PC-3 (cell line): ENCODE results near the gene TTC27. TPM values are rescaled to one million over a fixed set of nuclear protein-coding genes. Genes with fewer than 3 reads are reported as not detected.

Experiments used
- ATAC-seq: fragments of 200-7000 bp; cut with Tn5 transposase; 2 replicates; pipeline ENCODE4 v1.9.1; 2020; ENCODE audit warnings: mild to moderate bottlenecking, moderate library complexity
- BruUV-seq: library from RNA; stranded (reverse); fragments of 400-500 nt; replicated peaks from 2 replicates; lab custom pipeline; 2021; lab: Mats Ljungman, UMichigan
- CTCF ChIA-PET: fragments of 300-600 bp; sonication (Branson Sonifier 250); formaldehyde crosslinking; loops from one replicate; lab custom pipeline; 2022; ENCODE audit warnings: antibody characterized with exemption; lab: Charles Lee
- POLR2A ChIA-PET: fragments of 300-600 bp; sonication (Branson Sonifier 250); formaldehyde crosslinking; loops from one replicate; lab custom pipeline; 2022; ENCODE audit warnings: antibody characterized with exemption; ENCODE audit not compliant: unreplicated experiment; lab: Charles Lee
- DNase-seq: peaks from one replicate; pipeline ENCODE4 v3.0.0-alpha.2; 2015
- H2AFZ ChIP-seq: fragments of 300-600 bp; sonication (generic); 2 replicates; pipeline ENCODE4 v1.6.0; 2016; ENCODE audit warnings: antibody characterized with exemption, low read length
- H3F3A ChIP-seq: fragments of 300-600 bp; sonication (generic); one replicate; pipeline ENCODE4 v1.6.0; 2017; ENCODE audit warnings: antibody characterized with exemption, low read length, control low read depth, mild to moderate bottlenecking; ENCODE audit not compliant: unreplicated experiment
- H3K27ac ChIP-seq: fragments of 300-600 bp; sonication (generic); 2 replicates; pipeline ENCODE4 v1.5.1; 2016; ENCODE audit warnings: mild to moderate bottlenecking, low read length
- H3K27me3 ChIP-seq: fragments of 300-600 bp; sonication (generic); 2 replicates; pipeline ENCODE4 v1.6.1; 2016; ENCODE audit warnings: low read length, mixed read lengths
- H3K36me3 ChIP-seq: fragments of 300-600 bp; sonication (generic); 2 replicates; pipeline ENCODE4 v1.6.1; 2016; ENCODE audit warnings: low read depth, mixed run types, low read length, mixed read lengths
- H3K4me1 ChIP-seq: fragments of 300-600 bp; sonication (generic); 2 replicates; pipeline ENCODE4 v1.5.1; 2016; ENCODE audit warnings: low read length; ENCODE audit not compliant: insufficient read depth
- H3K4me2 ChIP-seq: fragments of 300-600 bp; sonication (generic); 2 replicates; pipeline ENCODE4 v1.6.0; 2016; ENCODE audit warnings: low read length
- H3K4me3 ChIP-seq: fragments of 300-600 bp; sonication (generic); 2 replicates; pipeline ENCODE4 v1.5.1; 2016; ENCODE audit warnings: mild to moderate bottlenecking, low read length, mixed read lengths
- H3K79me2 ChIP-seq: fragments of 300-600 bp; sonication (generic); 2 replicates; pipeline ENCODE4 v1.6.1; 2017; ENCODE audit warnings: low read length, mixed read lengths
- H3K9ac ChIP-seq: fragments of 300-600 bp; sonication (generic); 2 replicates; pipeline ENCODE4 v1.6.0; 2016; ENCODE audit warnings: mild to moderate bottlenecking, low read length
- H3K9me2 ChIP-seq: fragments of 300-600 bp; sonication (generic); replicated peaks from 2 replicates; pipeline ENCODE4 v1.6.1; 2016; ENCODE audit warnings: mixed run types, low read length, mixed read lengths
- H3K9me3 ChIP-seq: fragments of 300-600 bp; sonication (generic); 2 replicates; pipeline ENCODE4 v1.6.1; 2016; ENCODE audit warnings: low read length, mixed read lengths
- H4K20me1 ChIP-seq: fragments of 300-600 bp; sonication (generic); 2 replicates; pipeline ENCODE4 v1.6.1; 2016; ENCODE audit warnings: low read length, mixed read lengths
- EZH2 ChIP-seq: fragments of 300-600 bp; sonication (generic); IDR thresholded peaks from one replicate; pipeline ENCODE4 v1.6.1; 2017; ENCODE audit warnings: antibody characterized with exemption, mild to moderate bottlenecking, low read length; ENCODE audit not compliant: unreplicated experiment
- EZH2phosphoT487 ChIP-seq: fragments of 300-600 bp; sonication (generic); IDR thresholded peaks from 2 replicates; pipeline ENCODE4 v1.6.1; 2018; ENCODE audit warnings: mild to moderate bottlenecking, antibody characterized with exemption, low read length, borderline replicate concordance
- intact Hi-C: fragments of 100-400 bp; cut with micrococcal nuclease; formaldehyde crosslinking; loops from 2 replicates; pipeline ENCODE4 v1.9.0; 2023
- total RNA-seq: library from RNA; depleted of rRNA; stranded (reverse); fragments of >200 nt; gene quantifications from 2 replicates; pipeline ENCODE4 v1.2.3, GENCODE V29; 2014
- TF ChIP-seq, protein P1 (sequence below): fragments of 300-600 bp; sonication (generic); conservative IDR thresholded peaks from 2 replicates; pipeline ENCODE4 v1.5.1; 2017; ENCODE audit warnings: antibody characterized with exemption, low read depth, mild to moderate bottlenecking, low read length

TTC27 gene
- total RNA-seq, 1 experiment from 2014 or later, result 33.0 TPM

GRCh38 chr2:32833709-32834108 is 205.9 kb downstream of the TTC27 start:
- no peak overlapping the region for H3K27ac ChIP-seq
- H3F3A ChIP-seq, result no peaks in the 10 kb centered on the region
- H3K79me2 ChIP-seq, result no peaks in the 10 kb centered on the region
- H3K9ac ChIP-seq, result no peak overlapping the region
- H2AFZ ChIP-seq, result no peak overlapping the region
- intact Hi-C loops, result no loop called here
- TF ChIP-seq EZH2 (no peak), EZH2phosphoT487 (no peak)
- TF ChIP-seq, protein P1, sequence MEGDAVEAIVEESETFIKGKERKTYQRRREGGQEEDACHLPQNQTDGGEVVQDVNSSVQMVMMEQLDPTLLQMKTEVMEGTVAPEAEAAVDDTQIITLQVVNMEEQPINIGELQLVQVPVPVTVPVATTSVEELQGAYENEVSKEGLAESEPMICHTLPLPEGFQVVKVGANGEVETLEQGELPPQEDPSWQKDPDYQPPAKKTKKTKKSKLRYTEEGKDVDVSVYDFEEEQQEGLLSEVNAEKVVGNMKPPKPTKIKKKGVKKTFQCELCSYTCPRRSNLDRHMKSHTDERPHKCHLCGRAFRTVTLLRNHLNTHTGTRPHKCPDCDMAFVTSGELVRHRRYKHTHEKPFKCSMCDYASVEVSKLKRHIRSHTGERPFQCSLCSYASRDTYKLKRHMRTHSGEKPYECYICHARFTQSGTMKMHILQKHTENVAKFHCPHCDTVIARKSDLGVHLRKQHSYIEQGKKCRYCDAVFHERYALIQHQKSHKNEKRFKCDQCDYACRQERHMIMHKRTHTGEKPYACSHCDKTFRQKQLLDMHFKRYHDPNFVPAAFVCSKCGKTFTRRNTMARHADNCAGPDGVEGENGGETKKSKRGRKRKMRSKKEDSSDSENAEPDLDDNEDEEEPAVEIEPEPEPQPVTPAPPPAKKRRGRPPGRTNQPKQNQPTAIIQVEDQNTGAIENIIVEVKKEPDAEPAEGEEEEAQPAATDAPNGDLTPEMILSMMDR, result no peak
- H3K27me3 ChIP-seq, result no peaks in the 10 kb centered on the region
- no peaks in the 10 kb centered on the region for H4K20me1 ChIP-seq
- H3K4me2 ChIP-seq, result no peak overlapping the region
- H3K9me3 ChIP-seq, result peaks cover 6% of the 10 kb centered on the region; the same call in 1 of the 2 replicates
- no peaks in the 10 kb centered on the region for H3K4me1 ChIP-seq
- no peak overlapping the region for H3K4me3 ChIP-seq
- ChIA-PET POLR2A (no interaction called here), CTCF (no interaction called here)
- H3K36me3 ChIP-seq, result 0 out of 2 replicates have a peak, but pooled peaks cover 2% of the 10 kb centered on the region
- no peak for DNase-seq
- no TSS peak for BruUV-seq
- no peak for ATAC-seq
- H3K9me2 ChIP-seq, result no peaks in the 10 kb centered on the region

GRCh38 chr2:32835148-32835547 is 207.3 kb downstream of the TTC27 start:
- BruUV-seq, result no TSS peak
- Histone ChIP-seq H3K4me2 (no peak overlapping the region), H3K9ac (no peak overlapping the region), H3K9me3 (no peaks in the 10 kb centered on the region), H3K36me3 (no peaks in the 10 kb centered on the region), H3K27ac (no peak overlapping the region), H3K4me3 (no peak overlapping the region), H4K20me1 (no peaks in the 10 kb centered on the region), H3K4me1 (no peaks in the 10 kb centered on the region), H3F3A (no peaks in the 10 kb centered on the region), H2AFZ (no peak overlapping the region), H3K9me2 (no peaks in the 10 kb centered on the region), H3K79me2 (no peaks in the 10 kb centered on the region), H3K27me3 (no peaks in the 10 kb centered on the region)
- ATAC-seq (no peak), DNase-seq (no peak)
- intact Hi-C loops, result no loop called here
- CTCF ChIA-PET, result no interaction called here
- TF ChIP-seq EZH2 (no peak), EZH2phosphoT487 (no peak)
- TF ChIP-seq, protein P1, result no peak
- POLR2A ChIA-PET, result no interaction called here

DNA sequence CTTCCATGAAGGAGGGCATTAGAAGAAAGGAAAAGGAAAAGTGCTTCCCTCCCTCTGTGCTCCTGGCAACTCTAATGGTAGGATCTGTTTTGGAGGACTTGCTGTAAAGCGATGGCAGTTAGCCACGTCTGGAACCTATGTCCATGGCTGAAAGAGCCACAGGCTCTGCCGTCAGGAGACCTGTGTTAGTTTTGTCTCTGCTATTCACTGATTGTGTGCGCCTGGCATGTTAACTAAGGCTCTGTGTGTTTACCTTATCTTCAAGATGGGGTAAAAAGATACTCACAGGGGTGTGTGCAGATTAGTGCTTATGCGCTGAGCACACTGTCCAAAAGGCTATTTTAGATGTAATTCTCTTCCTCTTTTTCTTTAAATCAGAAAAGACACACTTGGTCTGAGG is 209.1 kb downstream of the TTC27 start:
- ChIA-PET POLR2A (no interaction called here), CTCF (no interaction called here)
- Histone ChIP-seq H4K20me1 (no peaks in the 10 kb centered on the region), H3K9ac (no peak overlapping the region), H3K36me3 (no peaks in the 10 kb centered on the region), H3K27me3 (no peaks in the 10 kb centered on the region), H3K27ac (no peak overlapping the region), H2AFZ (no peak overlapping the region), H3K9me2 (no peaks in the 10 kb centered on the region), H3K4me3 (no peak overlapping the region), H3K9me3 (no peaks in the 10 kb centered on the region), H3F3A (no peaks in the 10 kb centered on the region), H3K79me2 (no peaks in the 10 kb centered on the region), H3K4me2 (no peak overlapping the region), H3K4me1 (no peaks in the 10 kb centered on the region)
- intact Hi-C loops, result no loop called here
- BruUV-seq, result no TSS peak
- TF ChIP-seq EZH2phosphoT487 (no peak), EZH2 (no peak)
- TF ChIP-seq, protein P1, result no peak
- no peak for DNase-seq
- ATAC-seq, result no peak
